Thoracic aorta (tissue), 2 donors: ENCODE data around the gene PSD. TPM values are rescaled to one million over a fixed set of nuclear protein-coding genes. Genes with fewer than 3 reads are reported as not detected.

Source experiments
- ATAC-seq: fragments of 150-250 bp; one replicate; pipeline ENCODE4 v1.8.0; 2017; ENCODE audit warnings: low read depth; ENCODE audit not compliant: insufficient number of reproducible peaks, low FRiP score
- DNase-seq: peaks from one replicate; pipeline ENCODE4 v3.0.0-alpha.2; 2020; ENCODE audit warnings: low spot score
- H3K27ac ChIP-seq, 2 donors: fragments of 200-600 bp; sonication (generic); 1 replicate in 1 of 2; 2 replicates in 1 of 2; pipeline ENCODE4 v1.5.1; 2016; ENCODE audit warnings: mild to moderate bottlenecking in 2 of 2, moderate library complexity in 2 of 2
- H3K27me3 ChIP-seq: fragments of 200-600 bp; sonication (generic); replicated peaks from 2 replicates; pipeline ENCODE4 v1.6.0; 2016; ENCODE audit warnings: mild to moderate bottlenecking; ENCODE audit not compliant: insufficient read depth
- H3K36me3 ChIP-seq: fragments of 200-600 bp; sonication (generic); one replicate; pipeline ENCODE4 v1.5.1; 2016
- H3K4me1 ChIP-seq, 2 donors: fragments of 200-600 bp; sonication (generic); 1 replicate in 1 of 2; 2 replicates in 1 of 2; pipeline versions ENCODE4 v1.5.1 to v1.6.0; 2016; ENCODE audit warnings: low read depth in 2 of 2, mild to moderate bottlenecking in 1 of 2; ENCODE audit not compliant: control insufficient read depth in 1 of 2
- H3K4me3 ChIP-seq: fragments of 200-600 bp; sonication (generic); 2 replicates; pipeline ENCODE4 v1.5.1; 2016; ENCODE audit warnings: mild to moderate bottlenecking
- H3K9me3 ChIP-seq: fragments of 200-600 bp; sonication (generic); 2 replicates; pipeline ENCODE4 v1.5.1; 2016
- CTCF ChIP-seq: fragments of 200-600 bp; sonication (generic); IDR thresholded peaks from one replicate; pipeline ENCODE4 v1.5.1; 2019; ENCODE audit warnings: antibody characterized with exemption
- total RNA-seq, 2 donors: library from RNA; depleted of rRNA; stranded (reverse); fragments of >200 nt; gene quantifications; one replicate each; pipeline versions ENCODE4 v1.1.0 to v1.2.3, GENCODE V29; 2016

Gene PSD
- total RNA-seq, 2 donors from 2014 or later, result 0.21 TPM; not detected in 1

- no peak for ATAC-seq
- H3K36me3 ChIP-seq, result no peaks in the 10 kb centered on the region
- H3K27me3 ChIP-seq, result peaks cover 15% of the 10 kb centered on the region
- peaks cover 6 to 11% of the 10 kb centered on the region in 2 donors for H3K4me1 ChIP-seq
- no peak overlapping the region for H3K4me3 ChIP-seq
- no peaks in the 10 kb centered on the region for H3K9me3 ChIP-seq
- no peak overlapping the region for H3K27ac ChIP-seq
- DNase-seq, result no peak
- TF ChIP-seq CTCF, result no peak
Measured at GRCh38 chr10:102413053-102413705, 5.4 kb downstream of the PSD start.

GRCh38 chr10:102412293-102412692 is 6.3 kb downstream of the PSD start:
- peaks cover 15% of the 10 kb centered on the region for H3K27me3 ChIP-seq
- no peak for DNase-seq
- H3K4me3 ChIP-seq, result no peak overlapping the region
- no peaks in the 10 kb centered on the region for H3K36me3 ChIP-seq
- H3K9me3 ChIP-seq, result no peaks in the 10 kb centered on the region
- peaks cover 6 to 11% of the 10 kb centered on the region in 2 donors for H3K4me1 ChIP-seq
- no peak for TF ChIP-seq CTCF
- ATAC-seq, result no peak
- H3K27ac ChIP-seq, result no peak overlapping the region

- ATAC-seq, result no peak
- Histone ChIP-seq H3K27me3 (peaks cover 15% of the 10 kb centered on the region), H3K27ac (no peak overlapping the region), H3K4me1 (peaks cover 6 to 11% of the 10 kb centered on the region in 2 donors), H3K9me3 (no peaks in the 10 kb centered on the region), H3K4me3 (no peak overlapping the region), H3K36me3 (no peaks in the 10 kb centered on the region)
- no peak for DNase-seq
- TF ChIP-seq CTCF, result no peak
Measured at GRCh38 chr10:102411341-102412255, 7.0 kb downstream of the PSD start.

- Histone ChIP-seq H3K27ac (no peak overlapping the region), H3K9me3 (no peaks in the 10 kb centered on the region), H3K4me1 (peaks cover 6 to 11% of the 10 kb centered on the region in 2 donors), H3K27me3 (peaks cover 15% of the 10 kb centered on the region), H3K4me3 (peak overlapping the region; percentile 44), H3K36me3 (no peaks in the 10 kb centered on the region)
- DNase-seq (no peak), ATAC-seq (no peak)
- no peak for TF ChIP-seq CTCF
Measured at GRCh38 chr10:102410429-102411073, 8.0 kb downstream of the PSD start.
